ENCODE results near the gene MEX3B.
"Not testable (repeated sequence)": the region's sequence is repeated elsewhere in the genome, so short reads cannot be mapped to it uniquely, and the experiment has no call there.

Gene MEX3B

DNA sequence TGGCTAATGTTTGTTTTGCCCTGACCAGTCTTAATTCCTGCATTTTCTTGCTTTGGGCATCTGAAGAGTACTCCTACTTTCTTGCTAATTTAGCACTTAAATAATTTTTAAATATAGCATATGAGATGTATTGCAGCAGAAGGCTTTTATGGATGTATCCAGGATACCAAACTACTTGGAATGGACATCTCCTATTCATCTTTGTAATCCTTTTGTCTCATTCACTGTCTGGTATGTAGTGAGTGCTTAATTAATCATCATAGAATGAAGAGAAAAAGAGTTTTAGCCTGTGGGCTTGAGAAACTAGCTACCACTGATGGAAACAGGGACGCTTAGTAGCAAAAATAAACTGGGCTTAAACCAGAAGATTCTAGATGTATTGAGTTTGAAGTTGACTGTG is 40.6 kb downstream of the MEX3B start:
- no peak for DNase-seq (ENCODE audit: low read depth)

DNA sequence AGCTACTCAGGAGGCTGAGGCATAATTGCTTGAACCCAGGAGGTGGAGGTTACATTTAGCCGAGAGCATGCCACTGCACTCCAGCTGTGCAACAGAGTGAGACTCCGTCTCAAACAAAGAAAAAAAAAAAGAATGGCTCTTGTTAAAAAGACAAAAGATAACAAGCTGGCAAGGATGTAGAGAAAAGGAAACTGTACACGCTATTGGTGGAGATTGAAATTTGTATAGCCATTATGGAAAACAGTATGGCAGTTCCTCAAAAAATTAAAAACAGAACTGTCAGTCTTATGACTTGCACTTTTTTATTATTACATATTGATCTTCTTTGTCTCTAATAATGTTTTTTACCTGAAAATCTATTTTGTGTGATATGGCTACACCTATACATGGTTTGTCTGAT is 41.9 kb downstream of the MEX3B start:
- DNase-seq (ENCODE audit: low read depth), result no peak

DNA sequence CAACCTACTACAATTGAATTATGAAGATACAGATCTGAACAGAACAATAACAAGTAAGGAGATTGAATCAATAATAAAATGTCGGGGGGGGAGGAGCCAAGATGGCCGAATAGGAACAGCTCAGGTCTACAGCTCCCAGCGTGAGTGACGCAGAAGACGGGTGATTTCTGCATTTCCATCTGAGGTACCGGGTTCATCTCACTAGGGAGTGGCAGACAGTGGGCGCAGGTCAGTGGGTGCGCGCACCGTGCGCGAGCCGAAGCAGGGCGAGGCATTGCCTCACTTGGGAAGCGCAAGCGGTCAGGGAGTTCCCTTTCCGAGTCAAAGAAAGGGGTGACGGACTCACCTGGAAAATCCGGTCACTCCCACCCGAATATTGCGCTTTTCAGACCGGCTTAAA is 50.7 kb downstream of the MEX3B start:
- DNase-seq (ENCODE audit: low read depth), result not testable (repeated sequence)

DNA sequence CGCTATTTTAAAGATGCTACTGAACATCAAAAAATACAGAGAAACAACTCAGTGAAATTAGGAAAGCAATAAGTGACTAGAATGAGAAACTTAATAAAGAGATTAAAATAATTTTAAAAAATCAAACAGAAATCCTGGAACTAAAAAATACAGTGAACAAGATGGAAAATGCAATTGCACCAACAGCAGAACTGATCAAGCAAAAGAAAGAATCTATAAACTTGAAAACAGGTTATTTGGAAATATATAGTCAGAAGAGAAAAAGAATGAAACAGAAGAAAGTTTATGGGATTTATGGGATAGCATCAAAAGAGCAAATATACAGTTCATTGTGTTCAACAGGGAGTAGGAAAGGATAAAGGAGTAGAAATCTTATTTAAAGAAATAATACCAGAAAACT is 53.3 kb downstream of the MEX3B start:
- DNase-seq (ENCODE audit: low read depth), result no peak

Data from activated T-cell treated with anti-CD3 and anti-CD28 coated beads for 24 hours (primary cell).